ENCODE measurements around the gene RNU7-1.

RNU7-1 gene

GRCh38 chr12:6954316-6955107 is 10.9 kb downstream of the RNU7-1 start:
- no peak for DNase-seq

- DNase-seq: no peak
These were observed 11.7 kb downstream of the RNU7-1 start for GRCh38 chr12:6955108-6956020.

DNA sequence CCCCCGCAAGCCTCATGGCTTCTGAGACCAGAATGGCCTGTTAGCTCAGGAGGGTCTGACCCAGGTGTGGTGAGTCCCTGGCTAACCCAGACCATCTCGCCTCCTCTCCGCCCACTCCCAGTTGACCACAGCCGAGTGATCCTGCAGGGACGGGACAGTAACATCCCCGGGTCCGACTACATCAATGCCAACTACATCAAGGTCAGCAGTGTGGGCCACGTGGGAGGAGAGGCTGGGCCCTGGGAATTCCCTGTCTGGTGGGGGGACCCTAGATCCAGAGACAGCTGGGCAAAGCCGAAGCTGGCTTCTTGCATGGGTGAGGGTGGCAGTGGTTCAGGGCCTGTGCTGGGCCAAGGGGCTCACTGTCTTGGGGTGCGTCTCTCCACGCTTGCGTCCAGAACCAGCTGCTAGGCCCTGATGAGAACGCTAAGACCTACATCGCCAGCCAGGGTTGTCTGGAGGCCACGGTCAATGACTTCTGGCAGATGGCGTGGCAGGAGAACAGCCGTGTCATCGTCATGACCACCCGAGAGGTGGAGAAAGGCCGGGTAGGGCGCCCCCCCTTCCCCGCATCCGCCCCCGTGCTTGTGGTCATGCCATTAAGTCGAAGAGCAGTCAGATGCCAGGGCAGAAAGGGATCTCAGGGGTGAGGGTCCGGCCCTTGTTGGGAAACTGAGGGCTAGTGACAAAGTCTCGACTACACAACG is 12.6 kb downstream of the RNU7-1 start:
- DNase-seq: no peak

GRCh38 chr12:6957151-6957701 is 13.6 kb downstream of the RNU7-1 start:
- DNase-seq: no peak

DNA sequence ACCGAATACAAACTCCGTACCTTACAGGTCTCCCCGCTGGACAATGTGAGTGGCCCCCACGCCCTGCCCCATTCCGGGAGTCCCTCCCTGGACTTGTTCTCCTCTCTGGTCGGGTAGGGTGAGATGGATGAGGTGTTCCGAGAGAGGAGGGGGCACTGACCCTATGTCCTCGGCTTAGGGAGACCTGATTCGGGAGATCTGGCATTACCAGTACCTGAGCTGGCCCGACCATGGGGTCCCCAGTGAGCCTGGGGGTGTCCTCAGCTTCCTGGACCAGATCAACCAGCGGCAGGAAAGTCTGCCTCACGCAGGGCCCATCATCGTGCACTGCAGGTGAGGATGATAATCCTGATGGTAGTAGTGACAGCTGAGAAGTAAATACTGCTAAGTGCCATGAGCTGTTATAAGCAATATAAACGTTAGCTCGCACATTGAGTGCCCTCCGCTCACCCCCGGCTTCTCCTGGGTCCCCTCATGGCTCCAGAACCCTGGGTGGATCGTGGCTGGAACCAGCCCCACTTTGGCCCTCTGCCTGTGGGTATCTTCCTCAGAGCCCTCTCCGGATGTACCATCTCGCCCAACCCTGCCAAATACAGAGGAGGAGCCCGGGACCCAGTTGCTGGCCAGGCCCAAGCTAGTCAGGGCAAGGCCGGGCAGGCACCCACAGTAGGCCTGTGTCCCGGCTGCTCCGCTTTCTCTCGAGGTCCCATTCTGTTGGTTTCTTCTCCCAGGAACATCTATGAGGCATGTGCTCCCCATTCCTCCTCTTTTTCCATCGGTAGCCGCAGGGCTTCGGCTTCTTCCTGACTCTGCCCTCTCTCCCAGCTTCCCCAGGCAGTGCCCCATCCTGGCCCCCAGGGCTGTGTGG is 14.4 kb downstream of the RNU7-1 start:
- no peak for DNase-seq

DNA sequence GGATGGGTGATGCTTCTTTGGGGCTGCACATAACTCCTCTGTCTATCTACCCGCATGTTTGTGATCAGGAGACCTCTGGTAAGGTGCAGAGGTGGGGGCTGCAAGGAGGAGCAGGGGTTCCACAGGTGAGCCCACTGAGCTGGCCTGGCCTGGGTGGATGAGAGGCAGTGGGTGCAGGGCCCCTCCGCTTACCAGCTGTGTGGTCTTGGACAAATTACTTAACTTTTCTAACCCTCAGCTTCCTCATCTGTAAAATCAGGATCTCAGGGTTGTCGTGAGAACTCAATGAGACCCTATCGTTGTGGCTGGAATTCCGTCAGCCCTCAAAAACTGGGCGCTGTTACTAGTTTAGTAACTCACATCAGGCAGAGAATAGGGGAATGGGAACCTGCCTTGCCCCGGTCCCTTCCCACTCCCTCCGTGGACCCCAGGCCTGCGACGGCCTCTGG is 15.0 kb downstream of the RNU7-1 start:
- DNase-seq: no peak

DNA sequence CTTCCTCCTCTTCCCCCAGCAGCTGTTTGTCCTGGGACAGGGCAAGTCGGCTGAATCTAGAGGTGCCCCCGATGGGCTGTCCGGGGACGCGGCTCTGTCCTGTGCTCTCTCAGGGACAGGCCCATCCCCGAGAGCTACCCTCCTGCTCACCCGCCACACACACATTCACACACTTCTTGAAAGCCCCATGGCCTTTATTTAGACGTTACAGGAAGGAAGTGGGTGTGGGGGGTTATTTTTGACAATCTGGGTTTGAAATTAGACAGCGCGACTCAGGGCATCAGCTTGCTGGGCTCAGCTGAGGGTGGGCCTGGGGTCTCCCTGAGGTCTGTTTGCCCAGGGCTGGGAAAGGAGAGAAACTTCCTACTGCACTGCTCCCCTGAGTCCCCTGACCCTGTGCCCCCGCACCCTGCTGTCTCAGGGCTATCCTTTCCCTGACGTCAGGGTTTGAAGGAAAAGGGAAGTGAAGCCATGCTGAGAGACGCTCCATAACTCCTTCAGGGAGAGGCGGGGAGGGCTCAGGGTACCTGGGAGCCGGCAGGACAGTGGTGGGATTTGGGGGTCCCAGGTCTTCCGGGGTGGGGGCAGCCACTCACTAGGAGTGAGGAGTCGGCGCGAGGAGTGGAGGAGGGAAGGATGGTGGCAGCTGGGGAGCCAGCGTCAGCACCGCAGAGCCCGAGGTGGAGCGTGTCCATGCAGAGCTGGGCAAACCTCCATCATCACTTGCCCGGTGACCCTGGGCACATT is 15.6 kb downstream of the RNU7-1 start:
- no peak for DNase-seq

DNA sequence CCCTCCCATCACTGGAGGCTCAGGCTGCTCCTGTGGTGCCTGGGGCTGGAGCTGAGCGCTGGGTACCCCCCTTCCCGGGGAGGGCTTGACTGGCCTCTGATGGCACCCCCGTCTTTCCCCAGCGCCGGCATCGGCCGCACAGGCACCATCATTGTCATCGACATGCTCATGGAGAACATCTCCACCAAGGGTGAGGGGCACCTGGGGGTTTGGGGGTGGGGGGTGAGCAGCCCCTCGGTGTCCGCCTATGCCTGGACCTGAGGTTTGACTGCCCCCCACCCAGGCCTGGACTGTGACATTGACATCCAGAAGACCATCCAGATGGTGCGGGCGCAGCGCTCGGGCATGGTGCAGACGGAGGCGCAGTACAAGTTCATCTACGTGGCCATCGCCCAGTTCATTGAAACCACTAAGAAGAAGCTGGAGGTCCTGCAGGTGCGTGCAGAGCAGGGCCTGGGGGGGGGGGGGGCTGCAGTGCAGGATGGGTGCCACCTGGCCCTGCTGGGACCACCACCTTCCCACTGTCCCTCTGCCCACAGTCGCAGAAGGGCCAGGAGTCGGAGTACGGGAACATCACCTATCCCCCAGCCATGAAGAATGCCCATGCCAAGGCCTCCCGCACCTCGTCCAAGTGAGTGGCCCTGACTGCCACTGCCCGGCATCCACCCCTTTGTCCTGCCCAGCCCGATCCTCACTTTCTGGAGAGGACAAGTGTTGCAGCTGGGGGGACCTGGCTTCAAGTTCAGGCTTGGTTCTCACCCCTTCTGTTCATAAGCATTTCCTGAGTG is 16.4 kb downstream of the RNU7-1 start:
- no peak for DNase-seq

- no peak for DNase-seq
These were observed 17.1 kb downstream of the RNU7-1 start for GRCh38 chr12:6960593-6961277.

- DNase-seq: no peak
These were observed 17.7 kb downstream of the RNU7-1 start for GRCh38 chr12:6961278-6961694.

GRCh38 chr12:6961695-6962284 is 18.2 kb downstream of the RNU7-1 start:
- DNase-seq: no peak

- DNase-seq: no peak
These were observed 18.8 kb downstream of the RNU7-1 start for GRCh38 chr12:6962285-6963015.

DNA sequence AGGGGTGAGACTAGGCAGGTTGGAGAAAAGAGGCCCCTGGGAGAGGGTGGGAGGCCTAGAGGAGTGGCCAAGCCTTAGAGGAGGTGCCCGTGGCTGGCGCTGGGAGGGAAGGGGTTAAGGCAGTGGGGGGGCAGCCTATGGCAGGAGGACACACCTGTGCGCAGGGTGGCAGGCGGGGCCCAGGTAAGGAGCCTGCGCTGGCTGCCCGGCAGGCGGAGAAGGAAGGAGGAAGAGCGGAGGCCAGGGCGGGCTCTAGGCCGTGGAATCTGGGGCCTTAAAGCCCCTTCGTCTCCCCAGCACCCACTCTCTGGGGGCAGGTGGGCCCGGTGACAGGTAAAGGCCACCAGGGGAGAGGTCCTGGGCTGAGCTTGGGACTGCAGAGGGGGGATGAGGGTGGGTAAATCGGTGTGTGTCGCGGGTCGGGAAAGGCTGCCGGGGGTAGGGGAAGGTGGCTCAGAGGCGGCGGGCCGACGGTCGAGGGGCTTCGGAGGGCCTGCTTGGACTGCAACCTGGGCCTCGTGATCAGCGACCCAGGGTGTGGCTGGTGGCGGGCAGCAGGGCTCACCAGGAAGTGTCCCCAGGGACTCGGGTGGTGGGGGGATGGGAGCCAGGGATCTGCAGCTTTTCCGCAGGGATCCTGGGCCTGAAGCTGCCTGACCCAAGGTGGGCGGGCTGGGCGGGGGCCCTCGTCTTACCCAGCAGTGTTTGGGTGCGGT is 19.6 kb downstream of the RNU7-1 start:
- DNase-seq: no peak

- DNase-seq: no peak
These were observed 20.3 kb downstream of the RNU7-1 start for GRCh38 chr12:6963791-6964413.

- no peak for DNase-seq
These were observed 21.0 kb downstream of the RNU7-1 start for GRCh38 chr12:6964605-6965025.

DNA sequence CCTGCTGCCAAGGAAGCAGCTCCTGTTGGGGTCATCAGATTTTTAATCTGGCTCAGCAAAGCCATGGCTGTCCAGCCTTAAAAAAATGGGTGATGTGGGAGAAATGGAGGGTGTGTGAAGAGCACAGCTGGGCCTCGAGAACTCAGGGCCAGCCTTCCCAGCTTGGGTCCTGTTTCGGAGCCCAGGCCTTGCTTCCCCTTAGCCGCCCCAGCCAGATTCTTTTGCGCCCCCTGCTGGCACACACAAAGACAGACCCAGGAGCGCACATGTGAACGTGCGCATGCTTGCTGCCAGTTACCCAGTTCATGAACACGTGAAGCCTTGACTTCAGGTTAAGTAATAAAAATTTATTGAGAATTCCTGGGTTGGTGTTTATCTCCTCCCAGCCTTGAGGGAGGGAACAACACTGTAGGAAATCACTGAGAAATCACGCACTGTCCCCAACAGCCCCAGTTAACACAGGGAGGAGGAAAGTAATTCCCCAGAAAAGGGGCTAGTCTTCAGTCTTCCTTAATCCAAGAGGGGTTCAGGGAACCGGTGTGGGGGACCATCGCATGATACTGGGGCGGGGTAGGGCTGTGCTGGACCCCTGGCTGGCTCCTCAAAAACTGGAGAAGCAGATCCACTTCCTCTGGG is 21.5 kb downstream of the RNU7-1 start:
- peak; percentile 43 for DNase-seq

GRCh38 chr12:6965714-6966113 is 22.1 kb downstream of the RNU7-1 start:
- DNase-seq: no peak
